Ascending aorta (tissue), 2 donors: ENCODE results near the gene ELAC1. TPM values are rescaled to one million over a fixed set of nuclear protein-coding genes. Genes with fewer than 3 reads are reported as not detected.

ENCODE experiments used
- DNase-seq, 2 donors: peaks; one replicate each; pipeline ENCODE4 v3.0.0-alpha.2; 2019; ENCODE audit warnings: low spot score in 2 of 2
- H3K27ac ChIP-seq, 2 donors: fragments of 200-600 bp; sonication (generic); one replicate each; pipeline ENCODE4 v1.5.1; 2016 to 2017; ENCODE audit warnings: mild to moderate bottlenecking in 1 of 2
- H3K27me3 ChIP-seq: fragments of 200-600 bp; sonication (generic); one replicate; pipeline ENCODE4 v1.5.1; 2017
- H3K36me3 ChIP-seq, 2 donors: fragments of 200-600 bp; sonication (generic); one replicate each; pipeline ENCODE4 v1.5.1; 2016
- H3K4me1 ChIP-seq, 2 donors: fragments of 200-600 bp; sonication (generic); one replicate each; pipeline ENCODE4 v1.5.1; 2016 to 2017; ENCODE audit warnings: mild to moderate bottlenecking in 1 of 2
- H3K4me3 ChIP-seq, 2 donors: fragments of 200-600 bp; sonication (generic); one replicate each; pipeline ENCODE4 v1.5.1; 2016 to 2017; ENCODE audit warnings: mild to moderate bottlenecking in 1 of 2
- H3K9me3 ChIP-seq, 2 donors: fragments of 200-600 bp; sonication (generic); one replicate each; pipeline ENCODE4 v1.5.1; 2016
- CTCF ChIP-seq, 3 experiments: fragments of 200-600 bp in 2 of 3; fragments of 450-650 bp in 1 of 3; sonication (generic) in 2 of 3; IDR thresholded peaks; one replicate each; pipeline ENCODE4 v1.5.1; 2016 to 2019; ENCODE audit warnings: antibody characterized with exemption in 3 of 3, mild to moderate bottlenecking in 1 of 3, moderate library complexity in 1 of 3
- intact Hi-C: fragments of 100-400 bp; cut with DNase I; formaldehyde crosslinking; loops from one replicate; pipeline ENCODE4 v1.15.1; 2023
- total RNA-seq: library from RNA; depleted of rRNA; stranded (reverse); fragments of >200 nt; gene quantifications from one replicate; pipeline ENCODE4 v1.1.0, GENCODE V29; 2016

Gene ELAC1
- total RNA-seq, 1 donor from 2014 or later: not detected

GRCh38 chr18:51011709-51012108, 43.9 kb downstream of the ELAC1 start:
- Histone ChIP-seq H3K4me1 (no peaks in the 10 kb centered on the region), H3K27ac (no peak overlapping the region), H3K36me3 (no peaks in the 10 kb centered on the region), H3K4me3 (no peak overlapping the region), H3K9me3 (no peaks in the 10 kb centered on the region), H3K27me3 (no peaks in the 10 kb centered on the region)
- TF ChIP-seq CTCF (IDR thresholded peaks at IDR 0.05): no peak
- intact Hi-C loops: no loop called here
- DNase-seq: no peak

DNA sequence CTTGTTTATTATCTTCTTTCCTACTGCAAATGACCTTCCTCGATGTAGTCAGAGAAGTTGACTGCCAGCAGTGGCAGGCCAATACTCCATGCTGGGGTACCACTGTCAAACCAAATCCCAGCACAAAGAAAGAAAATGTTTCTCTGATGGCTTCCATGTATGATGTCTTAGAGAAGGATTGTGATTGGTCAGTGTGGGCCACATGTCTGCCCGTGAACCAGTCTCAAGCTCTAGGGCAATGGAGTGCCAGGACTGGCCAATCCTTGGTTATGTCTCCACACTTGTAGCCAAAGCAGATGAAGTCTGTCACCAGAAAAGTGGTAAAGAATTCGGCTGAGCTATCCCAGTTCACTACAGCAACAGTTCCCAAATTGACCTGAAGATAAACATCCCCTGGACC, 44.6 kb downstream of the ELAC1 start:
- no peak for DNase-seq
- Histone ChIP-seq H3K9me3 (no peaks in the 10 kb centered on the region), H3K36me3 (no peaks in the 10 kb centered on the region), H3K4me3 (no peak overlapping the region), H3K4me1 (no peaks in the 10 kb centered on the region), H3K27ac (no peak overlapping the region), H3K27me3 (no peaks in the 10 kb centered on the region)
- intact Hi-C loops: no loop called here
- no peak for TF ChIP-seq CTCF (IDR thresholded peaks at IDR 0.05)

DNA sequence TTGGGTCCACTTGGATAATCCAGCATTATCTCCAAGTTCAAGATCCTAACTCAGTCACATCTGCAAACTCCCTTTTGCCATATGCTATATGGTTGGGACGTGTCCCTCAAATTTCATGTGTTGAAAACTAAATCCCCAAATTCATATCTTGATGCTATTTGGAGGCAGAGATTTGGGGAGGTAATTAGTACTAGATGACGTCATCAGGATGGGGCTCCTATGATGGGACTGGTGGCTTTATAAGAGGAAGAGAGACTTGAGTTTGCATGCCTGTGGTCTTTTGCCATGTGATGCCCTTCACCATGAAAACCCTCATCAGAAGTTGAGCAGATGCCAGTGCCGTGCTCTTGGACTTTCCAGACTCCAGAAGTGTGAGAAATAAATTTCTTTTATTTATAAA, 45.4 kb downstream of the ELAC1 start:
- Histone ChIP-seq H3K9me3 (no peaks in the 10 kb centered on the region), H3K27me3 (no peaks in the 10 kb centered on the region), H3K27ac (no peak overlapping the region), H3K4me1 (no peaks in the 10 kb centered on the region), H3K4me3 (no peak overlapping the region), H3K36me3 (no peaks in the 10 kb centered on the region)
- DNase-seq: no peak
- intact Hi-C loops: no loop called here
- TF ChIP-seq CTCF (IDR thresholded peaks at IDR 0.05): no peak

- no peaks in the 10 kb centered on the region for H3K4me1 ChIP-seq
- TF ChIP-seq CTCF (IDR thresholded peaks at IDR 0.05): no peak
- no peaks in the 10 kb centered on the region for H3K27me3 ChIP-seq
- H3K27ac ChIP-seq: no peak overlapping the region
- intact Hi-C loops: no loop called here
- H3K4me3 ChIP-seq: no peak overlapping the region
- H3K9me3 ChIP-seq: no peaks in the 10 kb centered on the region
- DNase-seq: no peak
- no peaks in the 10 kb centered on the region for H3K36me3 ChIP-seq
Observed at GRCh38 chr18:51017140-51017879, 49.5 kb downstream of the ELAC1 start.

DNA sequence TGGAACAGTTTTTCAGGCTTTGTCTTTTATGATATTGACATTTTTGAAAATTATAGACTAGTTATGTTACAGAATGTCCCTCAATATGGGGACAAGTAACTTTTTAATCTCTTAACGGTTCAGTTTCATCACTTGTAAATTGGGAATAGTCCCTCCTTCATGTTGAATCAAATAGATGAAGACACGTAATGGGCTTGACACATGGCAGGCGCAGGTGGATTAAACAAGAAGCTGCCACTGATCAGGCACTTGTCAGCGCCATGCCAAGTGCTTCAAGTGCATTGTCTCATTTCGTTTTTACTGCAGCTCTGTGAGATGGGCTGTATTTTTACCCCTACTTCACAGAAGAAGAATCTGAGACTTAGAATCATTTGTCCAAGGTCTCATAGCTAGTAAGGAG, 52.7 kb downstream of the ELAC1 start:
- no peaks in the 10 kb centered on the region for H3K36me3 ChIP-seq
- H3K4me1 ChIP-seq: no peaks in the 10 kb centered on the region
- H3K9me3 ChIP-seq: no peaks in the 10 kb centered on the region
- intact Hi-C loops: loop anchor here (5.0 kb wide), 1 partner anchor 203 kb away; no protein-coding TSS in a partner anchor
- no peaks in the 10 kb centered on the region for H3K27me3 ChIP-seq
- DNase-seq: no peak
- H3K27ac ChIP-seq: no peak overlapping the region
- TF ChIP-seq CTCF (IDR thresholded peaks at IDR 0.05): no peak
- H3K4me3 ChIP-seq: no peak overlapping the region
